Bronchial epithelial cell (primary cell): ENCODE measurements around the gene GNG7. TPM values are rescaled to one million over a fixed set of nuclear protein-coding genes. Genes with fewer than 3 reads are reported as not detected.

Source experiments
- DNase-seq: peaks from one replicate; pipeline ENCODE4 v3.0.0-alpha.2; 2010; ENCODE audit warnings: low read depth
- FAIRE-seq: peaks from 2 replicates; lab custom pipeline; 2011; peaks lifted over from hg19 to GRCh38; lab: Jason Lieb, UNC
- H3K27me3 ChIP-seq: 2 replicates; pipeline ENCODE4 v1.5.1; 2011; ENCODE audit warnings: low read length; ENCODE audit not compliant: control insufficient read depth, insufficient read depth
- H3K36me3 ChIP-seq: 2 replicates; pipeline ENCODE4 v1.5.1; 2011; ENCODE audit warnings: low read length; ENCODE audit not compliant: control insufficient read depth, insufficient read depth
- H3K4me3 ChIP-seq: 2 replicates; pipeline ENCODE4 v1.5.1; 2011; ENCODE audit warnings: mild to moderate bottlenecking, low read depth, low read length, control low read depth
- CTCF ChIP-seq: IDR thresholded peaks from 2 replicates; pipeline ENCODE4 v1.5.1; 2011; ENCODE audit warnings: mild to moderate bottlenecking, moderate library complexity, low read length, control low read depth, inconsistent platforms; ENCODE audit not compliant: insufficient read depth, severe bottlenecking
- total RNA-seq: library from RNA; depleted of rRNA; stranded (reverse); fragments of >200 nt; gene quantifications from 2 replicates; pipeline ENCODE4 v1.2.1, GENCODE V29; 2014

The GNG7 gene
- total RNA-seq: under 0.01 TPM in 2 replicates

GRCh38 chr19:2702170-2703076 lies at the start of gene GNG7:
TSS of gene GNG7 (minus strand) at chr19:2702694. CDS start at chr19:2520688, 182,006 bp downstream.
- peak within 1 kb of the TSS; percentile 14 for H3K4me3 ChIP-seq
- FAIRE-seq: no peak
- H3K27me3 ChIP-seq: peaks cover 8% of the 10 kb centered on the region
- TF ChIP-seq CTCF: no peak
- H3K36me3 ChIP-seq: no peaks in the 10 kb centered on the region
- peak; percentile 23 for DNase-seq

- no peak for TF ChIP-seq CTCF
- FAIRE-seq (no peak), DNase-seq (no peak)
- H3K27me3 ChIP-seq: no peaks in the 10 kb centered on the region
- H3K4me3 ChIP-seq: no peak overlapping the region
- H3K36me3 ChIP-seq: peaks cover 5% of the 10 kb centered on the region
Observed at GRCh38 chr19:2751438-2751830, 48.9 kb upstream of the GNG7 start.

- Histone ChIP-seq H3K4me3 (no peak overlapping the region), H3K36me3 (peaks cover 5% of the 10 kb centered on the region), H3K27me3 (no peaks in the 10 kb centered on the region)
- FAIRE-seq (no peak), DNase-seq (no peak)
- no peak for TF ChIP-seq CTCF
Observed at GRCh38 chr19:2750808-2751437, 48.4 kb upstream of the GNG7 start.

GRCh38 chr19:2747349-2747748 lies 44.9 kb upstream of the GNG7 start:
- Histone ChIP-seq H3K4me3 (no peak overlapping the region), H3K36me3 (no peaks in the 10 kb centered on the region), H3K27me3 (no peaks in the 10 kb centered on the region)
- FAIRE-seq (no peak), DNase-seq (no peak)
- TF ChIP-seq CTCF: no peak

GRCh38 chr19:2744113-2744512 lies 41.6 kb upstream of the GNG7 start:
- FAIRE-seq: no peak
- DNase-seq: no peak
- Histone ChIP-seq H3K27me3 (no peaks in the 10 kb centered on the region), H3K36me3 (no peaks in the 10 kb centered on the region), H3K4me3 (no peak overlapping the region)
- no peak for TF ChIP-seq CTCF
